Tibial nerve (tissue), 3 donors: ENCODE results near the gene ELAVL1.

ENCODE experiments used
- CTCF ChIP-seq, 5 experiments: fragments of 200-600 bp in 3 of 5; fragments of 450-650 bp in 2 of 5; sonication (generic) in 3 of 5; IDR thresholded peaks; one replicate each; pipeline ENCODE4 v1.5.1; 2016 to 2019; ENCODE audit warnings: antibody characterized with exemption in 5 of 5, mild to moderate bottlenecking in 3 of 5, moderate library complexity in 2 of 5
- POLR2A ChIP-seq, 2 donors: fragments of 450-650 bp; IDR thresholded peaks; one replicate each; pipeline ENCODE4 v1.6.1; 2017; ENCODE audit warnings: antibody characterized with exemption in 2 of 2, mild to moderate bottlenecking in 2 of 2, moderate library complexity in 2 of 2

- TF ChIP-seq CTCF (IDR thresholded peaks at IDR 0.05) (no peak), POLR2A (IDR thresholded peaks at IDR 0.05) (no peak)
Measured at GRCh38 chr19:7914598-7915045, 90.8 kb downstream of the ELAVL1 start, which contains the start of gene TGFBR3L.
